PC-3 (cell line): ENCODE measurements around the gene RBPJ.

Source experiments
- CTCF ChIP-seq: fragments of 300-600 bp; sonication (generic); conservative IDR thresholded peaks from 2 replicates; pipeline ENCODE4 v1.5.1; 2017; ENCODE audit warnings: antibody characterized with exemption, low read depth, mild to moderate bottlenecking, low read length
- EZH2 ChIP-seq: fragments of 300-600 bp; sonication (generic); IDR thresholded peaks from one replicate; pipeline ENCODE4 v1.6.1; 2017; ENCODE audit warnings: antibody characterized with exemption, mild to moderate bottlenecking, low read length; ENCODE audit not compliant: unreplicated experiment
- EZH2phosphoT487 ChIP-seq: fragments of 300-600 bp; sonication (generic); IDR thresholded peaks from 2 replicates; pipeline ENCODE4 v1.6.1; 2018; ENCODE audit warnings: mild to moderate bottlenecking, antibody characterized with exemption, low read length, borderline replicate concordance

- TF ChIP-seq CTCF (no peak), EZH2 (no peak), EZH2phosphoT487 (no peak)
These were observed 6.0 kb downstream of the RBPJ start for GRCh38 chr4:26326791-26327190.
